NCI-H2081 (cell line): ENCODE results near the gene XRCC3.

Experiments used
- DNase-seq, 2 experiments: peaks; one replicate each; lab custom pipeline; 2025; lab: John Stamatoyannopoulos, UW

Gene XRCC3

GRCh38 chr14:103706551-103707328 is 8.5 kb downstream of the XRCC3 start:
- DNase-seq: no peak

GRCh38 chr14:103705504-103706284 is 9.6 kb downstream of the XRCC3 start:
- DNase-seq: no peak

- DNase-seq: no peak
Measured at GRCh38 chr14:103705118-103705503, 10.1 kb downstream of the XRCC3 start.

GRCh38 chr14:103704708-103705107 is 10.5 kb downstream of the XRCC3 start:
- DNase-seq: no peak

DNA sequence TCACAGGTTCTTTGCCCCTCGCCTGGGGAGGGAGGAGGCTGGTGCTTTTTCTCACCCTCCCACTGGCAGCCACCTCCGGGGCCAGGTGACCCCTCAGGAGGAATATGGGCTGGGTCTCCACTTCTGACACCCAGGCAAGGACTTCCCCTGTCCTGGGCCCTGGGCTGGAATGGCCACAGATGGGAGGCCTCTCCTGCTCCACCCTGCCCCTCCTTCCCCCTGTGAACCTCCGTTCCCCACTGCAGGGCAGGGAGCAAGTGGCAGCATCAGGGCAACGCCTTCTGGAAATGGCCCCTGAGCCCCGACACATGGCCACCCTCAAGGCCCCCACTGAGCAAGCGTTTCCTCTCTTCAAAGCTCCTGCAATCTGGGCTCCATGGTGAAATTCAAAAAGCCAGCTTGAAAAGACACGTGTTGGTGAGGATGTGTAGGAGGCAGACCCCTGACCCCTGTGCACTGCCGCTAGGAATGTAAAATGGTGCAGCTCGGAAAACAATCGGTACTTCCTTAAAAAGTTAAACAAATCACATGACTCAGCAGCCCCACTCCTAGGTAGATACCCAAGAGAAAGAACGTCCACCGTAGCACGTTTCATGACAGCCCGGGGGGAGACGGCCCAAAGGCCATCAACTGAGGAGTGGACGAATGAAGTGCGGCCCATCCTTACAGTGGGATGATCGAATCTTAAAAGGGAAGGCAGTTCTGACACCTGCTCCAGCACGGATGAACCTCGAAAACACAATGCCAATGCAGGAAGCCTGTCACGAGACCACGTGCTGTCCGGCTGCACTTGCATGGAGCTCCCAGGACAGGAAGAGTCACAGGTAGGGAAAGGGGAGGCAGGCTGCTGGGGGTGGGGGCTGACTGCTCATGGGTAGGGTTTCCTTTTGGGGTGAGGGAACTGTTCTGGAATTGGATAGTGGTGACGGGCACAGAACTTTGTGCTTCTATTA is 11.5 kb downstream of the XRCC3 start:
- no peak for DNase-seq

DNA sequence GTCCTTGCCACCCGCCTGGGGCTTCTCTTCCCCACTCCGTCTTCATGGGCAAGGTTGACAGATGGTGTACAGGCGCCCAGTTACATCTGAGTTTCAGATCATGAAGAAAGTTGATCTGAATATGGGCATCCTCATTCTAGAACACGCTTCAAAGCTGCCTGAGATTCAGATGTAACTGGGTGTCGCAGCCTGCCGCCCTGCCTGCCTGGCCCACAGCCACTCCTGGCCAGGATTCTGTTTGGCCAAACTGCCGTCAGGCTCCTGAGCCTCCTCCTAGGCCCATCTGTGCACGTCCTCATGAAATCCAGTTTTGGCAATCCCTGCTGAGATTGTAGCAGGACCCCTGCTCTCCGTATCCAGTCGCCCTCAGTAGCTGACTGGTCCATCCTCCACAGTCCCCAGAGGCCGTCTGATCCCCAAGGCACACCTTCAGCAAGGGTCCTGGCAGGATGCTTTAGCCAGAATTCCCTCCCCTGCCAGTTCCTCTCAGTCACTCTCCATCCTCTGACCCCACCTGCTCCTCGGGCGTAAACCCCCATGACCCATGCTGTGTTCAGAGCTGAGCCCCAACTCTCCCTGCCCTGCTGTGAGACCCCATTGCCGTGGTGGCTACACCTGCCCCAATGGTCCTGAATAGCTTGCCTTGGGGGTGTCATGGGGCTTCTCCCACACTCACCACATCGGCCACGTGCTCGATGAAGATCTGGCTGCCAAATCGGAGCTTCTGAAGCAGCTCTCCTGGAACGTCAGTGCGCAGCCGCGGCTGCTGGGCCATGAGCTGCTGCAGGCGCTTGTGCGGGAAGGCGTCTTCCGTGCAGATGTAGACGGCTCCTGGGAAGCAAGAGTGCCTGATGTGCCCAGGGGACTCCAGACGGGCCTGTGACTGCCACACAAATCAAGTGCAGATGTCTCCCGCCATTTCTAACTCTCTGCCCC is 12.5 kb downstream of the XRCC3 start:
- no peak for DNase-seq

DNA sequence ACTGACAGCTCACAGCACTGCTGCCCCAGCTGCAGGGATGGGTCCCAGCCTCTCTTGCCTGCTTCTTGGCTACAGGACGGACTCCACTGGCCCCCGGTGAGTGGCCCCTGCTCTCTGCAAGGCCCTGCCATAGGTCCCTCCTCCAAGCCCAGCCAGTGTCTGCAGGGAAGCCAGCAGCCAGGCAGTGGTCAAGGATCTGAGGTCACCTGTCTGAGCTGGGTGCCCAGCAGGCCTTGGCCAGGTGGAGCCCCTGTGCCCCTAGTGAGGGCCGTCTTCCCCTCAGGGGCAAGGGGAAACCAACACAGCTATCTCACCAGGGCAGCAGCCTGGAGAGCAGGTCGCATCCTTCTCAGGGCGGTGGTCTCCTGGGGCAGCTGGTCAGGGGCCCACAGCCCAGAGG is 13.2 kb downstream of the XRCC3 start:
- no peak for DNase-seq

DNA sequence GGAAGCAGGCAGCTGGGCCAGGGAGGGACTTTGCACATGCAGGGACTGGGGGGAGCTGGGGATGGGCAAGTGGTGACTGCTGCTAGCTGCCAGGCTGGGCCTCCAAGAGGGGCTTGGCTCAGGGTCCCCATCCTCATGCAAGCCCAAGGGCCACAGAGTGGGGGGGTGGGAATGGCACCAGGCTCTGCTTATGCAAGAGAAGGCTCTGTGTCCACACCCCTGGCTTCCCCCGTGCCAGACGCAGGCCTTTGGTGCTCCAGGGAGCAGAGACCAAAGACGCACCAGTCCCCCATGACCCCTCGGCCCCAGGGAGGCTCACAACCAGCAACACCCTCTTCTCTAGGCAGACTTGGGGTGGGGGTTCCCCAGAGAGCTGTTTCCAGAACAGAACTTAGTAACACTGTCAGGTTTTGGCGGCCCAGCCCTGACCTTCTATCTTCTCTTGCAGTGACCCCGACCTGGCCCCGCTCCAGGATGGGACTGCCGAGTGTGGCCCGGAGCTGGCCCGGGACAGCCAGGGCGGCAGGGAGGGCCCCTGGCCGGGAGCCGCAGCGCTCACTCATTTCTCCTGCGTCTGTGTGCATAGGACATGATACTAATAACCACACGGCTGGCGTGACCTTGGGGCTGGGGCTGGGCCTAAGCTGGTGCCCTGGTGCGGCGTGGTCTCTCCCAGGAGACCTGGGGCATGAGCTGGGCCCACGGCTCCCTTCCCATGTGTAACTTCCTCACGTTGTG is 14.3 kb downstream of the XRCC3 start:
- no peak for DNase-seq

DNA sequence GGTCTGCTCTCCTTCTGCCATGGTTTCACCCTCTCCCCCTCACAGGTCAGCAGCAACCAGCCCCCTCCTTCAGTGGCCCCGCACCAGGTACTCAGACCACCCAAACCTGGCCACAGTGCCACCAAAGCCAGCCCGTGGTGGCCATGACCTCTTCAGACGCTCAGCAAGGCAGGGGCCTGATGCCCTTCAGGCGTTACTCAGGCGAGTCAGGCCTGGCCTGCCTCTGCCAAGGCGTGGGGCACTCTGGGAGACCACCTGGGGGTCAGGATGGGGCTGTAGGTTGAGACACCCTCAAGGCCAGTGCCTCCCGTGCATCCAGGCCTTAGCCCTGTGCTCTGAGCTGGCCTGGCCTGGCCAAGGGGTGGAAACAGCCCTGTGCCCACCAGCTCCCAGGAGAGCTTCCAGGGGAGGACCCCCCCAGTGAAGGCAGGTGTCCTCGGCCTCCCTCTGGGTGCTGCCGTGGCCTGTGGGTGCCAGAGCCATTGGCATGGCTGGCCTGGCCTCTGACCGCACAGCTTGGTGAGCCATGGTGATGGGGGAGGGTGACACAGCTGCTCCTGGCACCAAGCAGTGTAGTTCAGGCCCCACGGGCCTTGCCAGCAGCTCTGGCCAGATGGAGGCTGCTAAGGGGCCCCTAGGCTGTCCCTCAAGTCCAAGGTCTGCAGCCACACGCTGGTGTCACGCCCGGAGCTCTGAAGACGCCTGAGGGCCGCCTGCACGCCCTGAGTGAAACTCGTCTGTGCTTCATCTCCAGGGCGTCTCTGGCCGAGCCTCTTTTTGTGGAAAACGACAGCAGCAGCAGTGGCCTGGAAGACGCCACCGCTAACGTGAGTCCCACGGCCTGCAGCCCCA is 15.1 kb downstream of the XRCC3 start:
- no peak for DNase-seq

DNA sequence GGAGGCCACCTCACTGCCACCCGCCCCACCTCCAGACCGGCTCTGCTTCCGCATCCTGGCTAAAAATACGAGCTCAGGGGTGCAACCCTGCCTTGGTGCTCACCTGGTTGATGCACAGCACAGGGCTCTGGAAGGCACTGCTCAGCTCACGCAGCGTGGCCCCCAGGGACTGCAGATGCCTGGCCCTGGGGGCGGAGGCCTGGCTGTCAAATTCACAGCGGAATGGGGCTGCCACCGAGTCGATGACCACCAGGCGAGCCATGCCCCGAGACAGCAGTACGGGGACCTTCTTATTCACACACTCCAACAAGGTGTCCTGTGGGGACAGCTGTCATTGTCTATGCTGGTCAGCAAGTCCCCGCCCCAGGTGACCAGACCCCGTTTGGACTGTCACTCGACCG is 16.0 kb downstream of the XRCC3 start:
- no peak for DNase-seq

DNA sequence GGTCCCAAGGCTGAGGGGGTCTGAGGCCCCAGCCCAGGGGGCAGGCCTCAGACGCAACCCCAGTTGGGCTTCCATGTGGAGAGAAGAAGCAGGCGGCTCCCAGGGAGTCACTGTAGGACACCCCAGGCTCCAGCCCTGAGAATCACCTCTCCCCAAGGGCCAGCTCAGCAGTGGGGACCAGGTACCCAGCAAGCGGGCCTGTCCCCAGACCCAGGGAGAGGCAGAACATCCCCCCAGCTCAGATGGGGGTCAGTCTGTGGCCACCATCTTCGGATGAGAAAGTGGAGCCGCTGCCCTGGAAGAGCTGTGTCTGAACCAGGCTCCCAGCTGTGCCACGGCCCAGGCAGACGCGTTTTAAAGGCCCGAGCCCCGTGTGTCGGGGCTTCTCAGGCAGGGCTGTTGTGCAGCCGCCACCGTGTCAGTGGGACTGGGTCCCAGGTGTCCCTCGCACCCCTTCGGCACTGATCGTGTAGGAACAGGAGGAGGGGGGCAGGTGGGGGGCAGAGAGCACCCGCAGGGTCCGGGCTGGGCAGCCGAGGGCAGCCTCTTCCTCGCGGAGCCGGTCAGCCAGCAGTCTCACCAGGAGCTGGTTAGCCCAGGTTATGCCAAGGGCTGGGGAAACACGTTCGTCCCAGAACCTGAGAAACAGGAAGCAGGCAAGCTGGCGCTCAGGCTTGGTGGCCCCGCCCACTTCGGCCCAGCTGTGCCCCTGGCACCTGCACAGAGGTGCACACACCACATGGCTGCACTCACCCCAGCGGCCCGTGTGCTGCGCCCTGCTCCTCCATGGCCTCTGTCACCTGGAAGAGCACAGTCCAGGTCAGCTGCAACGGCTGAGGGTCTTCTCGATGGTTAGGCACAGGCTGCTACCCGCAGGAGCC is 16.6 kb downstream of the XRCC3 start:
- DNase-seq: peak in 1 of 2 experiments; percentile 34

GRCh38 chr14:103697603-103698379 is 17.5 kb downstream of the XRCC3 start:
- no peak for DNase-seq

DNA sequence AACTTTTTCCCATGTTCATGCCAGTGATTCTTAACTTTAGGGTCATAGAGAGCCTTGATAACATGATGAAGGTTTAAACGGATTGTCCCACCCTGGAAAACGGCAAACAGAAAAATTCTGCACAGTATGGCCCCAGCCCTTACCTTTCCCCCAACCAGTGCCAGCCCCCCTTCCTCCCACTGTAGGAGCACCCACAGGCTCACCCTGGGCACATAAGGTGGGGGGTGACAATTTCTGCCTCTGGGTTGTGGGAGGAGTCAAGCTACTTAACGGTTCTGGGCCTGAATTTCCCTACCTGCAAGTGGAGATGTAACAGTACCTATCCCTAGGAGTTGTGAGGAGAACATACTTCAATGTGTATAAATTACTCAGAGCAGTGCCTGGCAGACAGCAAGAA is 18.0 kb downstream of the XRCC3 start:
- DNase-seq: no peak

DNA sequence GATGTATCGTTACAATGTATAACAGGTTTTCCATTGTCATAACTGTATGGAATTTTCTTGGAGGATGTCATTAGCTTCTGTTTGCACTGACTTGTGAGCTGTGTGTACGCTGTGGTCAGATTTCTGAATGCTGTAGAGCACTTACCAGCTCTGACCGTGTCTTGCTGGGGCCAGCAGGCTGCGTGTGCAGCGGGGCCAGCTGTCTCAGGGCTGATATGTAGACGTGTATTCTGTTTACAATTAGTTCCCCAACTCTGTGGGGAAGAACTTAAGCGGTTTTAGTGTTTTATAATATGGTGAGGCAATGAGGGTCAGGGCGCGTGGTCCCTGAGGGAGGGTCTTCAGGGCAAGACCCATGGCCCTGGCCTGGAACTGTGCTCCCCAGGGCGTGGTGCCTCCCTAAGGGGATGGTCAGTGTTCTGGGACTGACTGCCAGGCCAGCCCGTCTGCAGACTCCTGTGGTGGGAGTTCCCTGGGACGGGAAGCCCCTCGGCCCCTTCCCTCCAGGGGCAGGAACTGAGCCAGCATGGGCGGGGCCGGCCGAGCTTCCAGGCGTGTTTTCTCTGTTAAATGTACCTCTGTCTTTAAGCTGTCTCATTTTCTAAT is 18.7 kb downstream of the XRCC3 start:
- peak in 1 of 2 experiments; percentile 25 for DNase-seq

DNA sequence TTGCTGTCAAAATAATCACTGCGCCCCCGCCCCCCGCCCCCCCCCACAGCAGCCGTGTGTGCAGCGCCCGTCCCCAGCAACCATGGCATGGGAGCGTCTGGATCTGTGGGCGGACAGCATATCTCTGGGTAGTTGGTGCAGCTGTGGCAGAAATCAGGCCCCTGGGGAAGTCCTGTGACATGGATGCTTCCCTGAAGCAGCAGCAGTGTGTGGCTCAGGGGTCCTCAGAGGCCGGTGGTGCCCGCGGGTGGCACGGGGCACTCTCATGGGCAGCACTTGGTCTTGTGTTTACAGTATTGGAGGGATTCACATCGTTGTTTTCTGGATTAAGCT is 19.2 kb downstream of the XRCC3 start:
- no peak for DNase-seq

- no peak for DNase-seq
Measured at GRCh38 chr14:103695296-103696069, 19.8 kb downstream of the XRCC3 start.

DNA sequence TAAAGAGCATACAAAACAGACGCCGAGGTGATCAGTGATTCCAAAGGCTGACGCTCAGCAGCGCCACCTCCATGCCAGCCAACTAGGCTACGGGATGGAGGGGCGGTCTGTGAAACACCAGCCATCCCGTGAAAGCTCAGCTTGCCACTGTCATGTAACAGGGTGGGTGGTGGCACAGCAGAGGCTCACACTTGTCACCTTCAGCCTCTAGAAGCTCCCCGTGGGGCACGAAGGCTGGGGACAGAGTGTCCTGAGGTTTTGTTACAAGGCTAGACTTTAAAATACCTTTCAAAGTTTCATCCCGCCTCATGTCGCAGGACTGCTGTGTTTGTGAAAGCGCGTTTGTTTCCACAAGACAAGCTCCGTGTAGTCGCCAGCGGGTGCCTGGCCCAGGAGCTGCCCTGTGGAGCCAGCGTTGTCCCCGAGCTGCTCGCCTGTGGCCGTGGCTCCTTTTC is 20.7 kb downstream of the XRCC3 start:
- no peak for DNase-seq
